Astrocyte of the hippocampus (primary cell): ENCODE data around the gene B9D1.

Source experiments
- DNase-seq: peaks from one replicate; pipeline ENCODE4 v3.0.0; 2011; ENCODE audit warnings: low read depth, low spot score

The B9D1 gene

GRCh38 chr17:19338031-19338990, 24.2 kb downstream of the B9D1 start:
- DNase-seq: peak; percentile 54

GRCh38 chr17:19337712-19338023, 24.9 kb downstream of the B9D1 start:
- no peak for DNase-seq

GRCh38 chr17:19336938-19337711, 25.4 kb downstream of the B9D1 start:
- peak; percentile 55 for DNase-seq

GRCh38 chr17:19335951-19336631, 26.4 kb downstream of the B9D1 start:
- DNase-seq: no peak

GRCh38 chr17:19334331-19334730, 28.2 kb downstream of the B9D1 start:
- no peak for DNase-seq

GRCh38 chr17:19333736-19334290, 28.7 kb downstream of the B9D1 start:
- DNase-seq: no peak

- no peak for DNase-seq
Observed at GRCh38 chr17:19333132-19333440, 29.4 kb downstream of the B9D1 start.

GRCh38 chr17:19332371-19333131, 30.0 kb downstream of the B9D1 start:
- DNase-seq: no peak

- no peak for DNase-seq
Observed at GRCh38 chr17:19331543-19332245, 30.8 kb downstream of the B9D1 start.

GRCh38 chr17:19331134-19331533, 31.4 kb downstream of the B9D1 start:
- DNase-seq: peak; percentile 89

GRCh38 chr17:19330271-19330670, 32.3 kb downstream of the B9D1 start:
- DNase-seq: no peak

- DNase-seq: no peak
Observed at GRCh38 chr17:19329839-19330238, 32.7 kb downstream of the B9D1 start.

GRCh38 chr17:19329136-19329535, 33.4 kb downstream of the B9D1 start:
- DNase-seq: no peak

GRCh38 chr17:19328441-19329061, 34.0 kb downstream of the B9D1 start:
- DNase-seq: no peak

- DNase-seq: peak; percentile 92
Observed at GRCh38 chr17:19327031-19327783, 35.3 kb downstream of the B9D1 start.

- DNase-seq: no peak
Observed at GRCh38 chr17:19325542-19325941, 37.0 kb downstream of the B9D1 start.

GRCh38 chr17:19322861-19323260, 39.7 kb downstream of the B9D1 start:
- no peak for DNase-seq

GRCh38 chr17:19322129-19322505, 40.4 kb downstream of the B9D1 start:
- DNase-seq: no peak

GRCh38 chr17:19321481-19322128, 40.9 kb downstream of the B9D1 start:
- no peak for DNase-seq
